RWPE2 (cell line): ENCODE data around the gene XPR1.

ENCODE experiments used
- ATAC-seq: fragments of 200-7000 bp; cut with Tn5 transposase; 3 replicates; pipeline ENCODE4 v1.9.1; 2021; ENCODE audit warnings: low read depth
- DNase-seq: peaks from one replicate; pipeline ENCODE4 v3.0.0-alpha.2; 2020; ENCODE audit warnings: low spot score
- H3K27ac ChIP-seq: fragments of 450-650 bp; 2 replicates; pipeline ENCODE4 v1.5.1; 2017; ENCODE audit warnings: mild to moderate bottlenecking; ENCODE audit not compliant: poor library complexity, severe bottlenecking
- H3K27me3 ChIP-seq: fragments of 250-450 bp; sonication (Bioruptor Pico); 2 replicates; pipeline ENCODE4 v1.5.1; 2021; ENCODE audit warnings: mild to moderate bottlenecking, moderate library complexity; ENCODE audit not compliant: insufficient read depth, poor library complexity, severe bottlenecking
- H3K36me3 ChIP-seq: fragments of 250-450 bp; sonication (Bioruptor Pico); 2 replicates; pipeline ENCODE4 v1.5.1; 2020; ENCODE audit warnings: low read depth, mild to moderate bottlenecking, moderate library complexity
- H3K4me1 ChIP-seq: fragments of 250-450 bp; sonication (Bioruptor Pico); 2 replicates; pipeline ENCODE4 v1.5.1; 2021; ENCODE audit warnings: mild to moderate bottlenecking, moderate library complexity; ENCODE audit not compliant: insufficient read depth, poor library complexity, severe bottlenecking
- H3K4me3 ChIP-seq: fragments of 250-450 bp; sonication (Bioruptor Pico); 2 replicates; pipeline ENCODE4 v1.5.1; 2021; ENCODE audit warnings: mild to moderate bottlenecking, moderate library complexity; ENCODE audit not compliant: severe bottlenecking
- H3K9me3 ChIP-seq: fragments of 250-450 bp; sonication (Bioruptor Pico); 2 replicates; pipeline ENCODE4 v1.5.1; 2021; ENCODE audit warnings: mild to moderate bottlenecking, moderate library complexity; ENCODE audit not compliant: severe bottlenecking
- TF ChIP-seq, protein P1 (sequence below): fragments of 450-650 bp; IDR thresholded peaks from one replicate; pipeline ENCODE4 v1.5.1; 2017; ENCODE audit warnings: mild to moderate bottlenecking, moderate library complexity; ENCODE audit not compliant: poor library complexity, severe bottlenecking

The XPR1 gene

DNA sequence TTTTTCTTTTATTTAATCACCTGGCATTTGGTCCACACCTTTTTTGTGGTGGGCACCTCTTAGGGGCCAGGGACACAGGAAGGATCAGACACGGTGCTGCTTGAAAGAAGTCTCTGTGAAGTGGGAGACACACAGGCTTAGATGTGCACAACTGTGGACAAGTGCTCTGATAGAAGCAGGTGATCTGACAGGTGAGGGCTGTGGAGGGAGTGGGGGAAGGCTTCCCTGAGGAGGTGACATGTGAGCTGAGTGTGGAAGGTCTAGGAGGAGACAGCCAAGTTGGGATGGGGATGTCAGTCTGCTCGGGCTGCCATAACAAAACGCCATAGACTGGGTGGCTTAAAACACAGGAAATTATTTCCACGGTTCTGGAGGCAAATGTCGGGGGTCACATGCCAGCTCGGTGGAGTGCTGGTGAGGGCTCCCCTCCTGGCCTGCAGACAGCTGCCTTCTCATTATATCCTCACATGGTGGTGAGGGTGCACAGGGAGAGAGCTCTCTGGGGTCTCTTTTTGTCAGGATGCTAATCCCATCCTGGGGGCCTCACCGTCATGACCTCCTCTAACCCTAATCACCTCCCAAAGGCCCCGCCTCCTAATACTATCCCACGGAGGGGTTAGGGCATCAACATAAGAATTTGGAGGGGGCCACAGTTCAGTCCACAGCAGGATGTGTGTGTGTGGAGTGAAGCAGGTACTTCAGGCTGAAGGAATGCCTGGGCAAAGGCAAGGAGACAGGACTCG, 275.7 kb downstream of the XPR1 start:
- DNase-seq (no peak), ATAC-seq (no peak)
- Histone ChIP-seq H3K27me3 (no peaks in the 10 kb centered on the region), H3K4me1 (no peaks in the 10 kb centered on the region), H3K27ac (no peak overlapping the region), H3K36me3 (no peaks in the 10 kb centered on the region), H3K4me3 (no peak overlapping the region), H3K9me3 (no peaks in the 10 kb centered on the region)
- TF ChIP-seq, protein P1, sequence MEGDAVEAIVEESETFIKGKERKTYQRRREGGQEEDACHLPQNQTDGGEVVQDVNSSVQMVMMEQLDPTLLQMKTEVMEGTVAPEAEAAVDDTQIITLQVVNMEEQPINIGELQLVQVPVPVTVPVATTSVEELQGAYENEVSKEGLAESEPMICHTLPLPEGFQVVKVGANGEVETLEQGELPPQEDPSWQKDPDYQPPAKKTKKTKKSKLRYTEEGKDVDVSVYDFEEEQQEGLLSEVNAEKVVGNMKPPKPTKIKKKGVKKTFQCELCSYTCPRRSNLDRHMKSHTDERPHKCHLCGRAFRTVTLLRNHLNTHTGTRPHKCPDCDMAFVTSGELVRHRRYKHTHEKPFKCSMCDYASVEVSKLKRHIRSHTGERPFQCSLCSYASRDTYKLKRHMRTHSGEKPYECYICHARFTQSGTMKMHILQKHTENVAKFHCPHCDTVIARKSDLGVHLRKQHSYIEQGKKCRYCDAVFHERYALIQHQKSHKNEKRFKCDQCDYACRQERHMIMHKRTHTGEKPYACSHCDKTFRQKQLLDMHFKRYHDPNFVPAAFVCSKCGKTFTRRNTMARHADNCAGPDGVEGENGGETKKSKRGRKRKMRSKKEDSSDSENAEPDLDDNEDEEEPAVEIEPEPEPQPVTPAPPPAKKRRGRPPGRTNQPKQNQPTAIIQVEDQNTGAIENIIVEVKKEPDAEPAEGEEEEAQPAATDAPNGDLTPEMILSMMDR: no peak

GRCh38 chr1:180908074-180908765, 276.4 kb downstream of the XPR1 start:
- Histone ChIP-seq H3K9me3 (no peaks in the 10 kb centered on the region), H3K27me3 (no peaks in the 10 kb centered on the region), H3K4me3 (no peak overlapping the region), H3K36me3 (no peaks in the 10 kb centered on the region), H3K27ac (no peak overlapping the region), H3K4me1 (no peaks in the 10 kb centered on the region)
- DNase-seq: no peak
- no peak for ATAC-seq
- TF ChIP-seq, protein P1: no peak

- H3K27ac ChIP-seq: no peak overlapping the region
- H3K9me3 ChIP-seq: no peaks in the 10 kb centered on the region
- H3K4me1 ChIP-seq: no peaks in the 10 kb centered on the region
- no peaks in the 10 kb centered on the region for H3K27me3 ChIP-seq
- TF ChIP-seq, protein P1: no peak
- DNase-seq (no peak), ATAC-seq (no peak)
- no peak overlapping the region for H3K4me3 ChIP-seq
- H3K36me3 ChIP-seq: no peaks in the 10 kb centered on the region
Observed at GRCh38 chr1:180909005-180909414, 277.2 kb downstream of the XPR1 start.

GRCh38 chr1:180909462-180909976, 277.7 kb downstream of the XPR1 start:
- Histone ChIP-seq H3K27me3 (no peaks in the 10 kb centered on the region), H3K4me1 (no peaks in the 10 kb centered on the region), H3K27ac (no peak overlapping the region), H3K9me3 (no peaks in the 10 kb centered on the region), H3K36me3 (no peaks in the 10 kb centered on the region), H3K4me3 (no peak overlapping the region)
- TF ChIP-seq, protein P1: no peak
- ATAC-seq (no peak), DNase-seq (no peak)
